Left ventricle myocardium superior (tissue), 1 donor: ENCODE results near the gene ITGAE. TPM values are rescaled to one million over a fixed set of nuclear protein-coding genes. Genes with fewer than 3 reads are reported as not detected.

Experiments
- ATAC-seq: fragments of 200-7000 bp; cut with Tn5 transposase; one replicate; pipeline ENCODE4 v1.9.1; 2020; ENCODE audit warnings: mild to moderate bottlenecking, moderate library complexity
- DNase-seq: peaks from one replicate; pipeline ENCODE4 v3.0.0-alpha.2; 2020
- intact Hi-C: fragments of 100-400 bp; cut with micrococcal nuclease; formaldehyde crosslinking; loops from one replicate; pipeline ENCODE4 v1.11.0; 2022
- total RNA-seq: library from RNA; stranded (reverse); fragmentation: NEBNext Ultra II Directional; extraction: Animal tissue kit (Norgen Biotek cat#: 25700); gene quantifications from one replicate; pipeline ENCODE4 v1.2.1, GENCODE V29; 2021
- donor health status: DM: no; HTN: yes; CAD: no; lungs with severe emphysema.

The ITGAE gene
- total RNA-seq, 1 donor from 2014 or later = 12.2 TPM

GRCh38 chr17:3821101-3821500, 20.1 kb upstream of the ITGAE start:
- intact Hi-C loops = no loop called here
- no peak for ATAC-seq
- DNase-seq = no peak

- ATAC-seq = peak; percentile 70
- intact Hi-C loops = no loop called here
Observed at GRCh38 chr17:3818786-3819185, 17.8 kb upstream of the ITGAE start.

GRCh38 chr17:3817851-3818605, 17.0 kb upstream of the ITGAE start:
- no peak for DNase-seq
- intact Hi-C loops = no loop called here
- no peak for ATAC-seq

More at GRCh38 chr17:3818786-3819185, 17.8 kb upstream of the ITGAE start:
- no peak for DNase-seq

GRCh38 chr17:3815925-3816324, 14.9 kb upstream of the ITGAE start:
- ATAC-seq (no peak), DNase-seq (no peak)
- intact Hi-C loops = no loop called here

- no peak for ATAC-seq
- intact Hi-C loops = no loop called here
- DNase-seq = no peak
Observed at GRCh38 chr17:3815122-3815521, 14.1 kb upstream of the ITGAE start.

GRCh38 chr17:3814361-3814760, 13.4 kb upstream of the ITGAE start:
- ATAC-seq (no peak), DNase-seq (no peak)
- intact Hi-C loops = no loop called here

GRCh38 chr17:3813171-3813570, 12.2 kb upstream of the ITGAE start:
- no peak for ATAC-seq
- no peak for DNase-seq
- intact Hi-C loops = no loop called here

GRCh38 chr17:3812771-3813170, 11.8 kb upstream of the ITGAE start:
- ATAC-seq (peak; percentile 41), DNase-seq (no peak)
- intact Hi-C loops = no loop called here

- no peak for ATAC-seq
- no peak for DNase-seq
- intact Hi-C loops = no loop called here
Observed at GRCh38 chr17:3812284-3812683, 11.3 kb upstream of the ITGAE start.

- no peak for ATAC-seq
- intact Hi-C loops = no loop called here
Observed at GRCh38 chr17:3810019-3810418, 9.0 kb upstream of the ITGAE start.

GRCh38 chr17:3809135-3809534, 8.1 kb upstream of the ITGAE start:
- intact Hi-C loops = no loop called here
- ATAC-seq (no peak), DNase-seq (no peak)

More at GRCh38 chr17:3810019-3810418, 9.0 kb upstream of the ITGAE start:
- no peak for DNase-seq

- no peak for DNase-seq
- intact Hi-C loops = no loop called here
- no peak for ATAC-seq
Observed at GRCh38 chr17:3808701-3809100, 7.7 kb upstream of the ITGAE start.

GRCh38 chr17:3805581-3805980, 4.6 kb upstream of the ITGAE start:
- ATAC-seq (no peak), DNase-seq (no peak)
- intact Hi-C loops = no loop called here

- ATAC-seq = peak; percentile 21
- intact Hi-C loops = no loop called here
- DNase-seq = no peak
Observed at GRCh38 chr17:3804503-3804931, 3.5 kb upstream of the ITGAE start.

- ATAC-seq = no peak
- DNase-seq = no peak
- intact Hi-C loops = no loop called here
Observed at GRCh38 chr17:3803308-3803640, 2.3 kb upstream of the ITGAE start.

- intact Hi-C loops = no loop called here
- ATAC-seq = peak; percentile 32
- no peak for DNase-seq
Observed at GRCh38 chr17:3802461-3803307, 1.7 kb upstream of the ITGAE start.

GRCh38 chr17:3801792-3802191, 804 bp upstream of the ITGAE start:
- DNase-seq (no peak), ATAC-seq (no peak)
- intact Hi-C loops = no loop called here

GRCh38 chr17:3801347-3801746, 359 bp upstream of the ITGAE start:
- DNase-seq (no peak), ATAC-seq (no peak)
- intact Hi-C loops = no loop called here

GRCh38 chr17:3799181-3799945, 1.6 kb downstream of the ITGAE start:
- intact Hi-C loops = no loop called here
- DNase-seq = no peak
- no peak for ATAC-seq
